Panc1 (cell line): ENCODE data around the gene ENOX2. TPM values are rescaled to one million over a fixed set of nuclear protein-coding genes. Genes with fewer than 3 reads are reported as not detected.

Experiments
- ATAC-seq: fragments of 200-7000 bp; cut with Tn5 transposase; 2 replicates; pipeline ENCODE4 v1.9.1; 2020; ENCODE audit warnings: mild to moderate bottlenecking, moderate library complexity
- BruUV-seq: library from RNA; stranded (reverse); fragments of 400-500 nt; replicated peaks from 2 replicates; lab custom pipeline; 2021; lab: Mats Ljungman, UMichigan
- CTCF ChIA-PET: fragments of 300-600 bp; sonication (Branson Sonifier 250); formaldehyde crosslinking; loops from one replicate; lab custom pipeline; 2022; ENCODE audit warnings: antibody characterized with exemption; lab: Charles Lee
- POLR2A ChIA-PET: fragments of 300-600 bp; sonication (Branson Sonifier 250); formaldehyde crosslinking; loops from one replicate; lab custom pipeline; 2022; ENCODE audit warnings: antibody characterized with exemption; lab: Charles Lee
- DNase-seq: peaks from one replicate; pipeline ENCODE4 v3.0.0-alpha.2; 2010; ENCODE audit warnings: low read depth, low spot score
- H3K27ac ChIP-seq: 2 replicates; pipeline ENCODE4 v1.5.1; 2011; ENCODE audit warnings: mild to moderate bottlenecking, low read length, inconsistent platforms
- H3K27me3 ChIP-seq: fragments of 200-500 bp; sonication (Bioruptor generic); 2 replicates; pipeline ENCODE4 v1.6.0; 2014; ENCODE audit warnings: low read length, inconsistent platforms; ENCODE audit not compliant: control insufficient read depth, insufficient read depth
- H3K36me3 ChIP-seq: fragments of 200-500 bp; sonication (Bioruptor generic); 2 replicates; pipeline ENCODE4 v1.5.1; 2014; ENCODE audit warnings: inconsistent platforms, mild to moderate bottlenecking, low read length, moderate library complexity; ENCODE audit not compliant: control insufficient read depth, insufficient read depth
- H3K4me1 ChIP-seq: 2 replicates; pipeline ENCODE4 v1.5.1; 2011; ENCODE audit warnings: inconsistent platforms, mild to moderate bottlenecking, low read length, moderate library complexity; ENCODE audit not compliant: control insufficient read depth, insufficient read depth
- H3K4me3 ChIP-seq, 2 experiments: 2 replicates each; pipeline ENCODE4 v1.5.1; 2011 to 2012; ENCODE audit warnings: low read depth in 2 of 2, low read length in 2 of 2, mild to moderate bottlenecking in 2 of 2, inconsistent platforms in 1 of 2, moderate library complexity in 1 of 2
- H3K9me3 ChIP-seq: fragments of 200-500 bp; sonication (Bioruptor generic); 2 replicates; pipeline ENCODE4 v1.5.1; 2014; ENCODE audit warnings: low read depth, mild to moderate bottlenecking, inconsistent platforms, low read length, moderate library complexity; ENCODE audit not compliant: control insufficient read depth, insufficient read depth
- POLR2AphosphoS5 ChIP-seq: IDR thresholded peaks from 2 replicates; pipeline ENCODE4 v1.6.1; 2012; ENCODE audit warnings: mild to moderate bottlenecking, low read depth, low read length, moderate library complexity
- SIN3A ChIP-seq: IDR thresholded peaks from 2 replicates; pipeline ENCODE4 v1.6.1; 2012; ENCODE audit warnings: low read depth, mild to moderate bottlenecking, low read length, moderate library complexity, borderline replicate concordance; ENCODE audit not compliant: insufficient read depth
- TCF7L2 ChIP-seq: IDR thresholded peaks from 2 replicates; pipeline ENCODE4 v1.6.1; 2011; ENCODE audit warnings: mild to moderate bottlenecking, low read depth, low read length, inconsistent platforms
- in situ Hi-C: cut with HindIII; loops from 2 replicates; pipeline ENCODE4 v1.10.0; 2016; ENCODE audit warnings: low sequenced_read_pairs, low pct_unique_long_range_greater_than_20kb
- intact Hi-C: fragments of 100-400 bp; cut with micrococcal nuclease; formaldehyde crosslinking; loops from one replicate; pipeline ENCODE4 v1.10.0; 2022; ENCODE audit not compliant: unreplicated experiment
- total RNA-seq: library from RNA; stranded (reverse); gene quantifications from one replicate; pipeline ENCODE4 v1.2.1, GENCODE V29; 2021; ENCODE audit not compliant: unreplicated experiment
- TF ChIP-seq, protein P1 (sequence below): fragments of 450-650 bp; IDR thresholded peaks from 2 replicates; pipeline ENCODE4 v1.5.1; 2017; ENCODE audit warnings: mild to moderate bottlenecking
- TF ChIP-seq, protein P2 (sequence below), 2 experiments: IDR thresholded peaks; 2 replicates each; pipeline ENCODE4 v1.6.1; 2011 to 2012; ENCODE audit warnings: low read depth in 2 of 2, control low read depth in 1 of 2, low read length in 1 of 2, mild to moderate bottlenecking in 1 of 2, moderate library complexity in 1 of 2; ENCODE audit not compliant: insufficient read depth in 1 of 2

Gene ENOX2
- total RNA-seq, 1 experiment from 2014 or later: 12.4 TPM

DNA sequence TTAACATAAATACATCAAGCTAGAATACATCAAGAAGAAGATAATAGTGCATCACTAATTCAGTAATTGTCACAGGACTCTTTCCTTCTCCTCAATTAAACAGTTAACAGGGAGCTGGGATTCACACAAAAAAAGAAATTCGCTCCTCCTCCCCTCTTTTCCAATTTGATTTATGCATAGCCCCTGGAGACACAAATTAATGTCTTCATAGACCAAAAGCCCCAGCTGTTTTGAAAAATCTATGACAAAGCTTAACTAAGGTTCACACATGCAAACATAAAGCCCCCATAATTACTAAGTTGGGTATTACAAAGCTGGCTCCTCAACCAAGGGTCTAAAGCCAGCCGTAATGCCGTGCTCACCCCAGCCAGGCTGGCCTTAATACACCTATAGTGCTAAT is 61.2 kb downstream of the ENOX2 start:
- ATAC-seq: no peak
- in situ Hi-C loops: no loop called here
- H3K9me3 ChIP-seq: no peaks in the 10 kb centered on the region
- intact Hi-C loops: no loop called here
- H3K27me3 ChIP-seq: no peaks in the 10 kb centered on the region
- BruUV-seq: no TSS peak
- no peak overlapping the region for H3K4me3 ChIP-seq
- DNase-seq: no peak
- TF ChIP-seq SIN3A (no peak), TCF7L2 (no peak), POLR2AphosphoS5 (no peak)
- TF ChIP-seq, protein P1, sequence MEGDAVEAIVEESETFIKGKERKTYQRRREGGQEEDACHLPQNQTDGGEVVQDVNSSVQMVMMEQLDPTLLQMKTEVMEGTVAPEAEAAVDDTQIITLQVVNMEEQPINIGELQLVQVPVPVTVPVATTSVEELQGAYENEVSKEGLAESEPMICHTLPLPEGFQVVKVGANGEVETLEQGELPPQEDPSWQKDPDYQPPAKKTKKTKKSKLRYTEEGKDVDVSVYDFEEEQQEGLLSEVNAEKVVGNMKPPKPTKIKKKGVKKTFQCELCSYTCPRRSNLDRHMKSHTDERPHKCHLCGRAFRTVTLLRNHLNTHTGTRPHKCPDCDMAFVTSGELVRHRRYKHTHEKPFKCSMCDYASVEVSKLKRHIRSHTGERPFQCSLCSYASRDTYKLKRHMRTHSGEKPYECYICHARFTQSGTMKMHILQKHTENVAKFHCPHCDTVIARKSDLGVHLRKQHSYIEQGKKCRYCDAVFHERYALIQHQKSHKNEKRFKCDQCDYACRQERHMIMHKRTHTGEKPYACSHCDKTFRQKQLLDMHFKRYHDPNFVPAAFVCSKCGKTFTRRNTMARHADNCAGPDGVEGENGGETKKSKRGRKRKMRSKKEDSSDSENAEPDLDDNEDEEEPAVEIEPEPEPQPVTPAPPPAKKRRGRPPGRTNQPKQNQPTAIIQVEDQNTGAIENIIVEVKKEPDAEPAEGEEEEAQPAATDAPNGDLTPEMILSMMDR: no peak
- TF ChIP-seq, protein P2, sequence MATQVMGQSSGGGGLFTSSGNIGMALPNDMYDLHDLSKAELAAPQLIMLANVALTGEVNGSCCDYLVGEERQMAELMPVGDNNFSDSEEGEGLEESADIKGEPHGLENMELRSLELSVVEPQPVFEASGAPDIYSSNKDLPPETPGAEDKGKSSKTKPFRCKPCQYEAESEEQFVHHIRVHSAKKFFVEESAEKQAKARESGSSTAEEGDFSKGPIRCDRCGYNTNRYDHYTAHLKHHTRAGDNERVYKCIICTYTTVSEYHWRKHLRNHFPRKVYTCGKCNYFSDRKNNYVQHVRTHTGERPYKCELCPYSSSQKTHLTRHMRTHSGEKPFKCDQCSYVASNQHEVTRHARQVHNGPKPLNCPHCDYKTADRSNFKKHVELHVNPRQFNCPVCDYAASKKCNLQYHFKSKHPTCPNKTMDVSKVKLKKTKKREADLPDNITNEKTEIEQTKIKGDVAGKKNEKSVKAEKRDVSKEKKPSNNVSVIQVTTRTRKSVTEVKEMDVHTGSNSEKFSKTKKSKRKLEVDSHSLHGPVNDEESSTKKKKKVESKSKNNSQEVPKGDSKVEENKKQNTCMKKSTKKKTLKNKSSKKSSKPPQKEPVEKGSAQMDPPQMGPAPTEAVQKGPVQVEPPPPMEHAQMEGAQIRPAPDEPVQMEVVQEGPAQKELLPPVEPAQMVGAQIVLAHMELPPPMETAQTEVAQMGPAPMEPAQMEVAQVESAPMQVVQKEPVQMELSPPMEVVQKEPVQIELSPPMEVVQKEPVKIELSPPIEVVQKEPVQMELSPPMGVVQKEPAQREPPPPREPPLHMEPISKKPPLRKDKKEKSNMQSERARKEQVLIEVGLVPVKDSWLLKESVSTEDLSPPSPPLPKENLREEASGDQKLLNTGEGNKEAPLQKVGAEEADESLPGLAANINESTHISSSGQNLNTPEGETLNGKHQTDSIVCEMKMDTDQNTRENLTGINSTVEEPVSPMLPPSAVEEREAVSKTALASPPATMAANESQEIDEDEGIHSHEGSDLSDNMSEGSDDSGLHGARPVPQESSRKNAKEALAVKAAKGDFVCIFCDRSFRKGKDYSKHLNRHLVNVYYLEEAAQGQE (IDR thresholded peaks at IDR 0.05; ENCODE audit: insufficient read depth in 1 of 2, low read depth in 2 of 2, low read length in 1 of 2): no peak
- no peaks in the 10 kb centered on the region for H3K36me3 ChIP-seq
- POLR2A ChIA-PET: no interaction called here
- CTCF ChIA-PET: no interaction called here
- H3K4me1 ChIP-seq: no peaks in the 10 kb centered on the region
- no peak overlapping the region for H3K27ac ChIP-seq

DNA sequence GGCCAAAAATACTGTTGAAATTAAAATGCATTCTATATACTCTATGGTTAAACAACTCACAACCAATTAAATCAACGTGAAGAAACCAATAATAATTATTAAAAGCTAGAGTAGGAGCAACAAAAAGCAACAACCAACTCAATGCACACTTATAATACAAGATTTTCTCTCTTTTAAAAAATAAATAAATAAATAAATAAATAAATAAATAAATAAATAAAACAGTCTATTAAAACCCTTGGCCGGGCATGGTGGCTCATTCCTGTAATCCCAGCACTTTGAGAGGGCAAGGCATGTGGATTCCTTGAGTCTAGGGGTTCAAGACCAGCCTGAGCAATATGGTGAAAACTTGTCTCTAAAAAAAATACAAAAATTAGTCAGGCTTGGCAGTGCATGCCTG is 62.7 kb downstream of the ENOX2 start:
- Histone ChIP-seq H3K4me3 (no peak overlapping the region), H3K9me3 (no peaks in the 10 kb centered on the region), H3K27ac (no peak overlapping the region), H3K27me3 (no peaks in the 10 kb centered on the region), H3K36me3 (no peaks in the 10 kb centered on the region), H3K4me1 (no peaks in the 10 kb centered on the region)
- intact Hi-C loops: no loop called here
- ChIA-PET POLR2A (no interaction called here), CTCF (no interaction called here)
- TF ChIP-seq POLR2AphosphoS5 (no peak), TCF7L2 (no peak), SIN3A (no peak)
- TF ChIP-seq, protein P1: no peak
- TF ChIP-seq, protein P2 (IDR thresholded peaks at IDR 0.05; ENCODE audit: insufficient read depth in 1 of 2, low read depth in 2 of 2, low read length in 1 of 2): no peak
- DNase-seq: no peak
- ATAC-seq: no peak
- no TSS peak for BruUV-seq
- in situ Hi-C loops: no loop called here
